ENCODE data around the gene DCC. TPM values are rescaled to one million over a fixed set of nuclear protein-coding genes. Genes with fewer than 3 reads are reported as not detected.

DCC gene
- total and polyA plus RNA-seq, 2 of the 8 experiments (the other 6 are each of a cell fraction or from before 2014, with no cell fraction given): 0.14 to 1.4 TPM

- Histone ChIP-seq H3K4me3 (ENCODE audit: extremely low read depth in 1 of 4, insufficient read depth in 2 of 4, low read depth in 3 of 4, low read length in 4 of 4) (no peak overlapping the region), H3K79me1 (ENCODE audit: low read depth, low read length) (no peaks in the 10 kb centered on the region), H2BK15ac (ENCODE audit: low read length) (no peak overlapping the region), H3K4me1 (replicated peaks in 1 of 4; ENCODE audit: control insufficient read depth in 3 of 4, insufficient read depth in 4 of 4, low read length in 3 of 4) (no peaks in the 10 kb centered on the region), H2BK5ac (ENCODE audit: low read depth, low read length) (no peak overlapping the region), H3K4ac (replicated peaks; ENCODE audit: insufficient read length, low read depth, low read length) (no peak overlapping the region), H3K9me3 (ENCODE audit: insufficient read depth in 2 of 2, low read depth in 1 of 2, low read length in 1 of 2) (no peaks in the 10 kb centered on the region), H3K4me2 (ENCODE audit: insufficient read depth in 1 of 2, low read depth in 2 of 2, low read length in 2 of 2) (no peak overlapping the region), H3K9ac (replicated peaks in 1 of 4; ENCODE audit: extremely low read depth in 1 of 4, low read depth in 3 of 4, low read length in 3 of 4) (no peak overlapping the region), H2BK12ac (ENCODE audit: low read depth, low read length) (no peak overlapping the region), H4K20me1 (replicated peaks in 1 of 2; ENCODE audit: control insufficient read depth in 1 of 2, insufficient read depth in 2 of 2, low read length in 2 of 2) (no peaks in the 10 kb centered on the region), H2AK5ac (ENCODE audit: low read depth, low read length) (no peak overlapping the region), H4K91ac (replicated peaks; ENCODE audit: insufficient read length, low read length) (no peak overlapping the region), H3K27me3 (replicated peaks in 1 of 4; ENCODE audit: control insufficient read depth in 3 of 4, extremely low read depth in 1 of 4, insufficient read depth in 3 of 4, low read length in 3 of 4) (no peaks in the 10 kb centered on the region), H2BK120ac (replicated peaks; ENCODE audit: low read depth, low read length) (no peak overlapping the region), H4K8ac (ENCODE audit: extremely low read depth, insufficient read depth, low read length) (no peak overlapping the region), H3K79me2 (ENCODE audit: control insufficient read depth in 1 of 2, insufficient read depth in 2 of 2, low read length in 2 of 2) (no peaks in the 10 kb centered on the region), H2AFZ (ENCODE audit: low read length) (no peak overlapping the region), H2BK20ac (ENCODE audit: low read length) (no peak overlapping the region), H3K23ac (ENCODE audit: insufficient read length) (no peak overlapping the region), H3K56ac (replicated peaks; ENCODE audit: insufficient read length, low read depth, low read length) (no peak overlapping the region), H3K23me2 (ENCODE audit: low read depth, low read length) (no peaks in the 10 kb centered on the region; the same call in 1 of the 2 replicates), H4K5ac (ENCODE audit: insufficient read length, low read depth, low read length) (no peak overlapping the region), H3K18ac (ENCODE audit: extremely low read depth, low read length) (no peak overlapping the region), H3K14ac (ENCODE audit: insufficient read length) (no peak overlapping the region), H3K36me3 (ENCODE audit: control insufficient read depth in 2 of 4, insufficient read depth in 4 of 4, low read length in 3 of 4) (no peaks in the 10 kb centered on the region), H3K27ac (ENCODE audit: low read depth, low read length) (no peak overlapping the region)
- peak; percentile 19; the same call in 1 of the 2 replicates for TF ChIP-seq CEBPB (IDR thresholded peaks at IDR 0.05; ENCODE audit: low read depth, low read length)
- TF ChIP-seq, protein P1, sequence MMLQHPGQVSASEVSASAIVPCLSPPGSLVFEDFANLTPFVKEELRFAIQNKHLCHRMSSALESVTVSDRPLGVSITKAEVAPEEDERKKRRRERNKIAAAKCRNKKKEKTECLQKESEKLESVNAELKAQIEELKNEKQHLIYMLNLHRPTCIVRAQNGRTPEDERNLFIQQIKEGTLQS (IDR thresholded peaks at IDR 0.05; ENCODE audit: insufficient read depth, low read depth, low read length): no peak
- no peak for TF ChIP-seq TBP (IDR thresholded peaks at IDR 0.05; ENCODE audit: low read depth, low read length)
- POLR2A ChIA-PET (ENCODE audit: partially characterized antibody): no interaction called here
- DNase-seq (ENCODE audit: low read depth in 1 of 2, low spot score in 2 of 2) (no peak), FAIRE-seq (no peak)
- CTCF ChIA-PET (ENCODE audit: partially characterized antibody): no interaction called here
- WGBS, 2 experiments (ENCODE audit: extremely low coverage in 1 of 2, insufficient coverage in 1 of 2, insufficient read length in 1 of 2, insufficient replicate concordance in 2 of 2, low coverage in 1 of 2, low lambda C conversion rate in 2 of 2, missing lambda C conversion rate in 1 of 2): 91% methylated on average over 1 of the region's 1 CpG; no CpG with 5 or more reads in 1 of the 2 experiments
Measured at GRCh38 chr18:53322163-53322562, 982.2 kb downstream of the DCC start.

Measured in H1 (cell line).